Caco-2 (cell line): ENCODE measurements around the gene CSNK1G3. TPM values are rescaled to one million over a fixed set of nuclear protein-coding genes. Genes with fewer than 3 reads are reported as not detected.

Source experiments
- BruUV-seq: library from RNA; stranded (reverse); fragments of 400-500 nt; replicated peaks from 2 replicates; lab custom pipeline; 2021; lab: Mats Ljungman, UMichigan
- CTCF ChIA-PET: fragments of 300-600 bp; sonication (Branson Sonifier 250); formaldehyde crosslinking; loops from one replicate; lab custom pipeline; 2022; ENCODE audit warnings: antibody characterized with exemption; lab: Charles Lee
- POLR2A ChIA-PET: fragments of 300-600 bp; sonication (Branson Sonifier 250); formaldehyde crosslinking; loops from one replicate; lab custom pipeline; 2022; ENCODE audit warnings: antibody characterized with exemption; lab: Charles Lee
- DNase-seq, 2 experiments: peaks; one replicate each; pipeline versions ENCODE4 v3.0.0 to v3.0.0-alpha.2; 2020 to 2022
- H3K27me3 ChIP-seq: replicated peaks from 2 replicates; pipeline ENCODE4 v1.6.0; 2011; ENCODE audit warnings: low read length; ENCODE audit not compliant: control insufficient read depth, insufficient read depth
- H3K36me3 ChIP-seq: 2 replicates; pipeline ENCODE4 v1.5.1; 2011; ENCODE audit warnings: low read length; ENCODE audit not compliant: control insufficient read depth, insufficient read depth
- H3K4me1 ChIP-seq: fragments of 250-450 bp; sonication (Bioruptor Pico); 2 replicates; pipeline ENCODE4 v1.5.1; 2020; ENCODE audit warnings: mild to moderate bottlenecking
- H3K4me3 ChIP-seq: 2 replicates; pipeline ENCODE4 v1.5.1; 2011; ENCODE audit warnings: low read depth, mild to moderate bottlenecking, control low read depth, low read length
- H3K9me3 ChIP-seq: fragments of 250-450 bp; sonication (Bioruptor Pico); 2 replicates; pipeline ENCODE4 v1.5.1; 2020; ENCODE audit warnings: mild to moderate bottlenecking, moderate library complexity
- H3K27ac Mint-ChIP-seq: one replicate; pipeline ENCODE4 v1.8.0; 2022; ENCODE audit warnings: mixed read lengths; ENCODE audit not compliant: unreplicated experiment
- H3K27me3 Mint-ChIP-seq: one replicate; pipeline ENCODE4 v1.8.0; 2022; ENCODE audit warnings: mixed read lengths; ENCODE audit not compliant: insufficient read depth, unreplicated experiment
- H3K36me3 Mint-ChIP-seq: one replicate; pipeline ENCODE4 v1.8.0; 2022; ENCODE audit warnings: mild to moderate bottlenecking, mixed read lengths; ENCODE audit not compliant: insufficient read depth, unreplicated experiment
- H3K4me1 Mint-ChIP-seq: one replicate; pipeline ENCODE4 v1.8.0; 2022; ENCODE audit warnings: low read depth, mixed read lengths; ENCODE audit not compliant: unreplicated experiment
- H3K4me3 Mint-ChIP-seq: one replicate; pipeline ENCODE4 v1.8.0; 2022; ENCODE audit warnings: mild to moderate bottlenecking, moderate library complexity, mixed read lengths; ENCODE audit not compliant: unreplicated experiment
- H3K9me3 Mint-ChIP-seq: one replicate; pipeline ENCODE4 v1.8.0; 2022; ENCODE audit warnings: mixed read lengths; ENCODE audit not compliant: unreplicated experiment
- CTCF ChIP-seq, 2 experiments: fragments of 200-600 bp in 1 of 2; IDR thresholded peaks; 1 replicate in 1 of 2; 2 replicates in 1 of 2; pipeline versions ENCODE4 v1.5.1 to v1.8.0; 2011 to 2022; ENCODE audit warnings: antibody characterized with exemption in 1 of 2, control low read depth in 1 of 2, inconsistent platforms in 1 of 2, low read depth in 1 of 2, low read length in 1 of 2, mild to moderate bottlenecking in 1 of 2, moderate library complexity in 1 of 2; ENCODE audit not compliant: insufficient read depth in 1 of 2, severe bottlenecking in 1 of 2, unreplicated experiment in 1 of 2
- intact Hi-C: fragments of 100-400 bp; cut with micrococcal nuclease; formaldehyde crosslinking; loops from one replicate; pipeline ENCODE4 v1.10.0; 2022; ENCODE audit not compliant: unreplicated experiment
- total RNA-seq: library from RNA; stranded (reverse); gene quantifications from 2 replicates; pipeline ENCODE4 v1.2.3, GENCODE V29; 2022

Gene CSNK1G3
- total RNA-seq, 1 experiment from 2014 or later: 40.4 TPM

DNA sequence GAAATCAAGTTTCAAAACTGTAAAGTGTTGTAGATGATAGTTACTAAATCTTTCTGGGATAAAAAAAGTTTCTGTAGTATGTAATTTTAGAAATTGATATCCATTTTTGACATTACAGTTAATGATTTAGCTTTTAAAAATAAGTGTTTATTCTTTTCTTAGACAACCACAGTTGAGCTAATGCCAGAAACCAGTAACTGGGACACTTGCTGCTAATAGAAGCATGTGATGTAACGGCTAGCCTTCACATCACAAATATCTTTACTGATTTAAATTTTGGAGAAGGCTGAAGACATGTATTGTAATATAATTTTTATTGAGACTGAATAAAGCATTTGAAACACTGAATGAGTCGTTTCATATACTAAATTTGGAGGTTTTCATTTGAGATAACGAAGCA, 18.8 kb downstream of the CSNK1G3 start:
- ChIA-PET POLR2A (no interaction called here), CTCF (no interaction called here)
- no peaks in the 10 kb centered on the region for H3K27me3 Mint-ChIP-seq
- H3K4me1 Mint-ChIP-seq: peaks cover 13% of the 10 kb centered on the region
- Histone ChIP-seq H3K4me3 (no peak overlapping the region), H3K4me1 (no peaks in the 10 kb centered on the region; the same call in 1 of the 2 replicates), H3K27me3 (no peaks in the 10 kb centered on the region), H3K9me3 (no peaks in the 10 kb centered on the region), H3K36me3 (no peaks in the 10 kb centered on the region)
- no peaks in the 10 kb centered on the region for H3K9me3 Mint-ChIP-seq
- BruUV-seq: no TSS peak
- intact Hi-C loops: no loop called here
- H3K4me3 Mint-ChIP-seq: no peak overlapping the region
- no peaks in the 10 kb centered on the region for H3K36me3 Mint-ChIP-seq
- no peak for TF ChIP-seq CTCF (IDR thresholded peaks at IDR 0.05; ENCODE audit: insufficient read depth in 1 of 2, low read depth in 1 of 2, low read length in 1 of 2, severe bottlenecking in 1 of 2, unreplicated experiment in 1 of 2)
- H3K27ac Mint-ChIP-seq: no peak overlapping the region
- DNase-seq: no peak

DNA sequence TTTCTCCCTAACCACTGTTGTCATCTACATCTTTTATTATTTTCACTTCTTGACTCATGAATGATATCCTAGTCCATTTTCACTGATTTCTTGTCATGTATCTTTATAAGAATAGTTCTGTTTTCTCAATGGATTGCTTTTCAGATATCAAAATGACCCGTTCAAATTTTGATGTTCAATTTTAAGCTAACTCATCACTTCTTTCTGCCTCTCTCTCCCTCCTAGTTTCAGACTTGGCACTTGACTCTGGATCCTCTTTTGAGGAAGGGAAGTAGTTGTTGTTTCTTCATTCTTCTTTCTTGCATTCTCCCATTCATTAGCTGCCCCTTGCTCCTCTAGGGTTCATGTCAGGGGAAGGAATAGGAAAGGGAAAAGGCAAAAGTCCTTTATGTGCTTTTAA, 23.7 kb downstream of the CSNK1G3 start:
- no peak for TF ChIP-seq CTCF (IDR thresholded peaks at IDR 0.05; ENCODE audit: insufficient read depth in 1 of 2, low read depth in 1 of 2, low read length in 1 of 2, severe bottlenecking in 1 of 2, unreplicated experiment in 1 of 2)
- Mint-ChIP-seq H3K27ac (no peak overlapping the region), H3K4me1 (no peaks in the 10 kb centered on the region), H3K9me3 (no peaks in the 10 kb centered on the region), H3K27me3 (no peaks in the 10 kb centered on the region), H3K4me3 (no peak overlapping the region), H3K36me3 (no peaks in the 10 kb centered on the region)
- Histone ChIP-seq H3K4me1 (no peaks in the 10 kb centered on the region), H3K36me3 (no peaks in the 10 kb centered on the region), H3K4me3 (no peak overlapping the region), H3K27me3 (no peaks in the 10 kb centered on the region), H3K9me3 (no peaks in the 10 kb centered on the region)
- no TSS peak for BruUV-seq
- intact Hi-C loops: no loop called here
- no peak for DNase-seq
- CTCF ChIA-PET: no interaction called here
- POLR2A ChIA-PET: no interaction called here

DNA sequence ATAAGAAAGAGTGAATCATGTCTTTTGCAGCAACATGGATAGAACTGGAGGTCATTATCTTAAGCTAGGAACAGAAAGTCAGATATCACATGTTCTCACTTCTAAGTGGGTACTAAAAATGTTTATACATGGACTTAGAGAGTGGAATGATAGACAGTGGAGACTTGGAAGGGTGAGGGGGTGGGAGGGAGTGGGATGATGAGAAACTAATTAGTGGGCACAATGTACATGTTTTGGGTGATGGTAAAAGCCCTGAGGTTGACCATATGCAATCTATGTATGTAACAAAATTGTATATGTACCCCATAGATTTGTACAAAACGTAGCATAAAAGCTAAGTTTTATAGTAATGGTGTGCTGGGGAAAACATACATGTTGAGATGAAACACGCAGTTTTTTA, 25.3 kb downstream of the CSNK1G3 start:
- Mint-ChIP-seq H3K27ac (no peak overlapping the region), H3K4me3 (no peak overlapping the region), H3K4me1 (peaks cover under 1% of the 10 kb centered on the region), H3K9me3 (no peaks in the 10 kb centered on the region), H3K27me3 (no peaks in the 10 kb centered on the region), H3K36me3 (no peaks in the 10 kb centered on the region)
- Histone ChIP-seq H3K4me1 (no peaks in the 10 kb centered on the region), H3K4me3 (no peak overlapping the region), H3K27me3 (no peaks in the 10 kb centered on the region), H3K9me3 (no peaks in the 10 kb centered on the region), H3K36me3 (no peaks in the 10 kb centered on the region)
- intact Hi-C loops: no loop called here
- no peak for TF ChIP-seq CTCF (IDR thresholded peaks at IDR 0.05; ENCODE audit: insufficient read depth in 1 of 2, low read depth in 1 of 2, low read length in 1 of 2, severe bottlenecking in 1 of 2, unreplicated experiment in 1 of 2)
- BruUV-seq: no TSS peak
- DNase-seq: no peak
- POLR2A ChIA-PET: no interaction called here
- CTCF ChIA-PET: no interaction called here
